DOHH2 (cell line): ENCODE measurements around the gene PRDM15.

ENCODE experiments used
- H3F3A ChIP-seq: fragments of 200-600 bp; sonication (generic), shearing (Covaris generic); 2 replicates; pipeline ENCODE4 v1.6.0; 2016; ENCODE audit warnings: antibody characterized with exemption, mild to moderate bottlenecking; ENCODE audit not compliant: control insufficient read depth, insufficient read depth
- H3K27ac ChIP-seq: fragments of 200-600 bp; sonication (generic); 2 replicates; pipeline ENCODE4 v1.5.1; 2014; ENCODE audit warnings: low read depth, mild to moderate bottlenecking, low read length, moderate library complexity
- H3K27me3 ChIP-seq: fragments of 200-600 bp; sonication (generic); 2 replicates; pipeline ENCODE4 v1.6.1; 2014; ENCODE audit warnings: mild to moderate bottlenecking, low read length, mixed read lengths; ENCODE audit not compliant: control insufficient read depth
- H3K36me3 ChIP-seq: fragments of 200-600 bp; sonication (generic); 2 replicates; pipeline ENCODE4 v1.6.1; 2014; ENCODE audit warnings: mild to moderate bottlenecking, low read length, moderate library complexity, mixed read lengths; ENCODE audit not compliant: control insufficient read depth
- H3K4me1 ChIP-seq: fragments of 200-600 bp; sonication (generic); 2 replicates; pipeline ENCODE4 v1.6.1; 2014; ENCODE audit warnings: mild to moderate bottlenecking, low read length, mixed read lengths; ENCODE audit not compliant: control insufficient read depth
- H3K4me2 ChIP-seq: fragments of 200-600 bp; sonication (generic); 2 replicates; pipeline ENCODE4 v1.6.0; 2014; ENCODE audit warnings: mild to moderate bottlenecking, low read length, moderate library complexity
- H3K4me3 ChIP-seq: fragments of 200-600 bp; sonication (generic); 2 replicates; pipeline ENCODE4 v1.5.1; 2014; ENCODE audit warnings: mild to moderate bottlenecking, low read length, mixed read lengths
- H3K79me2 ChIP-seq: fragments of 200-600 bp; sonication (generic); 2 replicates; pipeline ENCODE4 v1.6.1; 2014; ENCODE audit warnings: mild to moderate bottlenecking, low read length, mixed read lengths; ENCODE audit not compliant: control insufficient read depth
- H3K9me2 ChIP-seq: fragments of 200-600 bp; sonication (generic); replicated peaks from 2 replicates; pipeline ENCODE4 v1.6.1; 2014; ENCODE audit warnings: mild to moderate bottlenecking, low read length, mixed read lengths; ENCODE audit not compliant: control insufficient read depth
- H3K9me3 ChIP-seq: fragments of 200-600 bp; sonication (generic); 2 replicates; pipeline ENCODE4 v1.6.1; 2014; ENCODE audit warnings: antibody characterized with exemption, low read length, mixed read lengths; ENCODE audit not compliant: control insufficient read depth, insufficient read depth
- H4K20me1 ChIP-seq: fragments of 200-600 bp; sonication (generic); 2 replicates; pipeline ENCODE4 v1.6.0; 2014; ENCODE audit warnings: low read depth, mild to moderate bottlenecking, antibody characterized with exemption, low read length, moderate library complexity; ENCODE audit not compliant: control insufficient read depth, insufficient read depth
- CTCF ChIP-seq: fragments of 200-600 bp; sonication (generic); IDR thresholded peaks from one replicate; pipeline ENCODE4 v1.5.1; 2014; ENCODE audit warnings: antibody characterized with exemption, mild to moderate bottlenecking, low read depth, low read length; ENCODE audit not compliant: poor library complexity, severe bottlenecking
- EZH2phosphoT487 ChIP-seq: fragments of 200-600 bp; sonication (generic); IDR thresholded peaks from 2 replicates; pipeline ENCODE4 v1.6.1; 2017; ENCODE audit warnings: borderline replicate concordance, mild to moderate bottlenecking, antibody characterized with exemption, low read length, moderate library complexity, mixed read lengths

PRDM15 gene

GRCh38 chr21:41802684-41803083, 76.5 kb downstream of the PRDM15 start:
- Histone ChIP-seq H3K27me3 (no peaks in the 10 kb centered on the region), H3K4me2 (no peak overlapping the region), H3K36me3 (peaks cover 92% of the 10 kb centered on the region), H3K4me3 (no peak overlapping the region), H3K27ac (no peak overlapping the region), H3K9me2 (no peaks in the 10 kb centered on the region), H3K4me1 (no peaks in the 10 kb centered on the region), H3K79me2 (peaks cover 23% of the 10 kb centered on the region), H3K9me3 (no peaks in the 10 kb centered on the region), H4K20me1 (peaks cover 11% of the 10 kb centered on the region; the same call in 1 of the 2 replicates), H3F3A (peaks cover 3% of the 10 kb centered on the region; the same call in 1 of the 2 replicates)
- TF ChIP-seq CTCF (no peak), EZH2phosphoT487 (no peak)

DNA sequence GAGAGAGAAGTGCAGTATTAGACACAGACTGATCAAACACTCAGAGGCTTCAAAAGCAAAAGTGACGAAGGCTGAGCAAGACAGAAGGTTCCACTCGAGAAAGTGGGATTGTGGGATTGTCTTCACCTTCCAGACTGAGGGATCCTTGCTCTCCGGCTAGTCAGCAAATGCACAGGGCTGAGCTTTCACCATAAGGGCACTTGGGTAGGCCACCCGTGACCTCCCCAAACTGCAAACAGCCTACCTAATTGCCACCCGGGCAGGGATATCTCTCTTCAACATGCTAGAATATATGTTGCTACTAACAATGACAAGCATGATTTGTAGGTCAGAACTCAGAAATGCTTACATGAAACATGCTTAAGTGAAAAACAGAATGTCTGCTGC, 77.0 kb downstream of the PRDM15 start:
- no peaks in the 10 kb centered on the region for H3K27me3 ChIP-seq
- H3K9me3 ChIP-seq: no peaks in the 10 kb centered on the region
- H3K36me3 ChIP-seq: peaks cover 88% of the 10 kb centered on the region
- no peak overlapping the region for H3K4me2 ChIP-seq
- TF ChIP-seq EZH2phosphoT487: no peak
- no peak for TF ChIP-seq CTCF
- H3F3A ChIP-seq: peaks cover 3% of the 10 kb centered on the region; the same call in 1 of the 2 replicates
- peaks cover 11% of the 10 kb centered on the region; the same call in 1 of the 2 replicates for H4K20me1 ChIP-seq
- H3K4me3 ChIP-seq: no peak overlapping the region
- peaks cover 18% of the 10 kb centered on the region for H3K79me2 ChIP-seq
- H3K9me2 ChIP-seq: no peaks in the 10 kb centered on the region
- no peak overlapping the region for H3K27ac ChIP-seq
- no peaks in the 10 kb centered on the region for H3K4me1 ChIP-seq

DNA sequence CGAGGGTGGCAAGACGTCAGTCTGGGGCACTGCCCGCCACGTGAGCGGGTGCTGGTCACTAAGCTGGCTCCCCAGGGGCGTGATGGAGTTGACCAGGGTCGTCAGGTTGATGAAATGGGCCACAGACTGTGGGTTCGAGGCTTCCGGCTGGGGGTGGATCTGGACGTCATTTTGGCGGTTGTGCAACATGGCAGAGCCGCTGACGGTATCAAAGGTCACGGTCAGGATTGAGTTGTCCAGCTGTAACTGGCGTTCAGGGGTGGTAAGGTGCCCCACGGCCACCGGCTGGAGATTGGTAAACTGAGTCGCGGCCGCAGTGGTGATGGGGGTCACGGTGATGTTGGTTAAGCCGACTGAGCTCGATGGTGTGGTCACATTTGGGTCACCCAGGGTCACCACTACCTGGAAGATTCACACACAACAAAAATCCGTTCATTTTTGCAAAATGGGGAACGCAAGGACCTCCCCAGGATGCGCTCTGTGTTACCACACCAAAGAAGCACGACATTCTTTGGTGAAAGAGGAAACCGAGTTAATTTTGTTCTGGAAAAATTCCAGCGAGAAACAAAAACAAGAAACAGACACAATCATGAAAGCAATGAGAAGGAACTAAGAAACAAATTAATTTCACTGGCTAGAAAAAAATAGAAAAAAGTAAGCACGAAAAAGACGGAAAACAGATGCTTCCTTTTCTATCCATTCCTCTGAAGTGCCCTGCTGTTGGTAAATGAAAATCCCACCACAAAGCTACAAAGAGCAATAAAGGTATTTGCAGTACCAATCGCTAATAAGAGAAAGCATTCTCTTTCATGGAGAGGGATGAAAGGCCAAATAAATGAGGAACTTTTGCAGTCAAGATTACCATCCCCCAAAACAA, 77.6 kb downstream of the PRDM15 start:
- no peak overlapping the region for H3K4me2 ChIP-seq

More for the DNA sequence above, 77.6 kb downstream of the PRDM15 start:
- Histone ChIP-seq H3K36me3 (peaks cover 86% of the 10 kb centered on the region), H3K4me3 (no peak overlapping the region), H3K79me2 (peaks cover 12% of the 10 kb centered on the region), H3K4me1 (no peaks in the 10 kb centered on the region; the same call in 1 of the 2 replicates), H3F3A (peaks cover 4% of the 10 kb centered on the region; the same call in 1 of the 2 replicates), H3K27ac (no peak overlapping the region), H3K9me2 (no peaks in the 10 kb centered on the region), H3K27me3 (no peaks in the 10 kb centered on the region), H4K20me1 (peaks cover 6% of the 10 kb centered on the region; the same call in 1 of the 2 replicates), H3K9me3 (no peaks in the 10 kb centered on the region)
- TF ChIP-seq EZH2phosphoT487 (no peak), CTCF (no peak)
